HG03064 (cell line): ENCODE data around the gene PCYT1A.
A peak's percentile ranks its signal among the peaks of the same experiment; 100 is the strongest.
"Not testable (repeated sequence)": the region's sequence is repeated elsewhere in the genome, so short reads cannot be mapped to it uniquely, and the experiment has no call there.

Source experiments
- ATAC-seq: cut with Tn5 transposase; IDR thresholded peaks from one replicate; pipeline ENCODE4 v1.9.1; 2021; ENCODE audit warnings: low read depth; ENCODE audit not compliant: unreplicated experiment

PCYT1A gene

GRCh38 chr3:196287440-196288140 lies at the start of gene PCYT1A:
PCYT1A (minus strand) TSS chr3:196287726; CDS start chr3:196270531, 17,195 bp downstream.
- ATAC-seq = peak; percentile 75

- ATAC-seq = no peak
Measured at GRCh38 chr3:196336319-196337145, 49.0 kb upstream of the PCYT1A start.

GRCh38 chr3:196335503-196335948 lies 48.0 kb upstream of the PCYT1A start:
- no peak for ATAC-seq

GRCh38 chr3:196334982-196335381 lies 47.5 kb upstream of the PCYT1A start:
- no peak for ATAC-seq

- no peak for ATAC-seq
Measured at GRCh38 chr3:196332168-196332567, 44.6 kb upstream of the PCYT1A start.

- ATAC-seq = no peak
Measured at GRCh38 chr3:196327405-196327804, 39.9 kb upstream of the PCYT1A start.

- ATAC-seq = no peak
Measured at GRCh38 chr3:196326936-196327335, 39.4 kb upstream of the PCYT1A start.

- ATAC-seq = no peak
Measured at GRCh38 chr3:196323691-196324090, 36.2 kb upstream of the PCYT1A start.

- ATAC-seq = no peak
Measured at GRCh38 chr3:196323016-196323415, 35.5 kb upstream of the PCYT1A start.

- ATAC-seq = no peak
Measured at GRCh38 chr3:196321162-196321561, 33.6 kb upstream of the PCYT1A start.

GRCh38 chr3:196320137-196320536 lies 32.6 kb upstream of the PCYT1A start:
- ATAC-seq = no peak

GRCh38 chr3:196317687-196318467 lies 30.4 kb upstream of the PCYT1A start, which contains the start of gene DYNLT2B:
DYNLT2B (minus strand) TSS chr3:196318240; CDS start chr3:196318152, 88 bp downstream.
- peak; percentile 78 for ATAC-seq

GRCh38 chr3:196316799-196317686 lies 29.5 kb upstream of the PCYT1A start:
- ATAC-seq = not testable (repeated sequence)

GRCh38 chr3:196315821-196316220 lies 28.3 kb upstream of the PCYT1A start:
- no peak for ATAC-seq

GRCh38 chr3:196314597-196314996 lies 27.1 kb upstream of the PCYT1A start:
- no peak for ATAC-seq

- not testable (repeated sequence) for ATAC-seq
Measured at GRCh38 chr3:196314086-196314485, 26.6 kb upstream of the PCYT1A start.

- ATAC-seq = not testable (repeated sequence)
Measured at GRCh38 chr3:196302960-196303359, 15.4 kb upstream of the PCYT1A start.

- ATAC-seq = not testable (repeated sequence)
Measured at GRCh38 chr3:196302551-196302950, 15.0 kb upstream of the PCYT1A start.

GRCh38 chr3:196298521-196298920 lies 11.0 kb upstream of the PCYT1A start:
- ATAC-seq = no peak
